ENCODE measurements around the gene ERCC1.

Gene ERCC1

DNA sequence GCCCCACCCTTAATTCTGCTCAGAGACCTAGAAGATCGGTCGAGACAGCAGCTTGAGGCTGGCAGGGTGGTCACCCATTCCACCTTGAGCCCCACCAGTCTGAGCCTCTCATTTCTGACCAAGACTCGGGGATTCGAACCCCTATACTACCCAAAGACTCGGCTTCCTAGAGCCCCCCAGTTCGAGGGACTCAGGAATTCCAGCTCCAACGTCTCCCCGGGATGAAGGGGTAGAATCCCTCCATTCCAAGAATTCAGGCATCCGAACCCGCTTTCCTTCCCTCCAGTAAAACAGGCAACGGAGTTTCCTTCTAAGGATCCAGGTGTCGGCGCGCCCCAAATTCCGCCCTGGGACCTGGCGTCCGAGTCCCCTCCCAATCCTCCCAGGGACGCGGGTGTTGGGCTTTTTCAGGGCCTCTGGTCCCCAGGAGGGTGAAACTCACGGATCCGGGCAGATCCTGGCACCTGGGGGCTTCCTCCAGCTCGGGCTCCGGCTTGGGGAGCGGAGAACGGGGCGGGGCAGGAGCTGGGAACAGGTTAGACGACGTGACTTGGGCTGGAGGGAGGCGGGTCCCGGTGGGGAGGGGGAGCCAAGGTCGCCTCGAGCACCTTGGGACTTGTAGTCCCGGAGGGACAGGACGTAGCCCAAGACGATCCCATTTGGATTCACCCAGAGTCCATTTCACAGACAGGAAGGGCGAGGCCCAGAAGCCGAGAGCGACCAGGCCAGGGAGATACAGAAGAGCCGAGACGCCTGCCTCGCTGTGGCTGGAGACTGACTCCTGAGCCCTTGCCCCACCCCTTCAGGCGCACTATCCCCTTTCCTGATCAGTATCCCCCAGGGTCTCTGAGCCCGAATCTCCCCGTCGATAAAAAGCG lies 18.9 kb downstream of the ERCC1 start, which contains the start of gene PPP1R13L:
TSS of gene PPP1R13L (minus strand) at position 513 of the 878 bp plus-strand sequence. CDS start 6,751 bp downstream, outside the sequence.
- peak; percentile 52 to 61 for DNase-seq

DNA sequence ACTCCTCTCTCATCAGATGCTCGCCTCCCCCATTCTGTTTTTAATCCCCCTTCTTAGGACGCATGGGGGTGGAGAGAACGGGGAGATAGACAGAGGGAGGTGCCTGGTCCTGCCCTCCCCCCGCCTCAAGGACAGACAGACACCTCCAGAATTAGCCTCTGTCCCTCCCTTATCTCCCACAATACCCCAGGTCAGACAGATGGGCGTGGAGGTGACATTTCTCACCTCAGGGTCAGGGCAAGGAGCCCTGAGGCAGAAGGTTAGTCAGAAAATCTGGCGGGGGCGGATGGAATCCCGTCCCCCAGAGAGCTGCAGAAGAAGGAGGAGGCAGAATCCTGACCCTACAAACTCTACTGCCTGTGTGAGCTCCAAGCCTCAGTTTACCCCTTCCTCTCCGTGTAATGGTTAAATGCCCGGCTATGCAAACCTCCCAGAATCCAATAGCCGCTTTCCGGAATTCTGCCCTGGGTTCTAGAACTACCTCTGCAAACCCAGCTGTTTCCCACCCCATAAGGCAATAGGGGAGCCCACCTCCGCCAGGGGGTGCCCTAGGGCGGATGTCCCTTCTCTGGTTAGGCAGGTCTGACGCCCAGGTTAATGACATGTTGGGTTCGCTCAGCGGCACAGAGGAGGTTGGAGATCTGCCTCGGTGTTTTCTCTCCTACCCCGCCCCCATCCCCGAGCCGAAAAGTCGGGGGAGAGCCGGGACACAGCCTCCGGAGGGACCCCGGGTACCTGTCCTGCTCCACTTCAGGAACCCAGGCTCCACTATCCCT lies 19.7 kb downstream of the ERCC1 start:
- DNase-seq = peak; percentile 61 to 62

DNA sequence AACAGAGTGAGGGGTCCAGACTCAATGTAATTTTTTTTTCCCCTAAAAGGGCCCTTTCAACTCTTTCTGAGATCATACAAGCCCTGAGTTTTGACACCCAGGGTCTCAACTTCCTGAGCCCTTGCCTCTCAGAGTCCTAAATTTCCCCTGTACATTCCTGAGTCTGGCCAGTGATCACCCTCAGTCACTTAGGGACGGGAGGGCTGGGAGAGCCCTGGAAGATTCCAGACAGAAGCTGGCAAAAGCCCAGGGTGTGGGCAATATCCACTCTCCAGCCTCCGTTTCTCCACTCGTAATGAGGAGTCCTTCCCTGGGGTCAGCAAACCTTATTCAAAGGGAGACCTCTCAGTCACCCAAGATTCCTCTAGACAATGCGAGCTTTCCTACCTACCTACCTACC lies 20.4 kb downstream of the ERCC1 start:
- no peak for DNase-seq

DNA sequence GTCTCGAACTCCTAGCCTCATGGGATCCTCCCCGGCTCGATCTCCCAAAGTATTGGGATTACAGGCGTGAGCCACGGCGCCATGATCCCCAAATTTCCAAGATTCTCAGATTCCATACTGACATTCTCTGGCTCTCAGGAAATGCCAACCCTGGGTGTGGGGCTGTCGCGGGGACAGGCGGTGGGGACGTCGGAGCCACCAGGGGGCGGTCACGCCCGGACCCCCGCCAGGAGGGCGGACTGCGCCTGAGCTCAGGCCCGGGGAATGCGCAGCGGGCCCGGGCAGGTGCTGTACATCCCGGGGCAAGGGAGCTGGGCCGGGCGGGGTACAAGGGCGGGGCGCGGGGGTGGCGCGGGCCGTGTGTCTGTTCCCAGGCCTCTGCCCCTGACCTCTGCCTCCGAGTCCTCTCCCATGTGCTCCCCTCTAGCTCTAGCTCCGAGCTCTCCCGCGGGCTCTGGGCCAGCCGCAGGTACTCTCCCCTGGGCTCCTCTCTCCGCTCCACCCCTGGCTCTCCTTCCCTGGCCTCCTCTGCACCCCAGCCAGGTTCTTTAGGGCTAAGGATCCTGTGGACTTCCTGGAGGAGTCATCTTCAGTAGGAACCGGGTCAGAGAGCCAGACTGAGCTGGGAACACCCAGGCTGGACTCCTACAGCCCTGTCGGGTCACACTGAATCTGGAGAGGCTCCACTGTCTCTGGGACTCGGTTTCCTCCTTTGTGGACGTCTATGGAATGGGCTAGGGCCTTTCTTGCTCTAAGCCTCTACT lies 21.2 kb downstream of the ERCC1 start:
- peak; percentile 17 to 37 for DNase-seq

DNA sequence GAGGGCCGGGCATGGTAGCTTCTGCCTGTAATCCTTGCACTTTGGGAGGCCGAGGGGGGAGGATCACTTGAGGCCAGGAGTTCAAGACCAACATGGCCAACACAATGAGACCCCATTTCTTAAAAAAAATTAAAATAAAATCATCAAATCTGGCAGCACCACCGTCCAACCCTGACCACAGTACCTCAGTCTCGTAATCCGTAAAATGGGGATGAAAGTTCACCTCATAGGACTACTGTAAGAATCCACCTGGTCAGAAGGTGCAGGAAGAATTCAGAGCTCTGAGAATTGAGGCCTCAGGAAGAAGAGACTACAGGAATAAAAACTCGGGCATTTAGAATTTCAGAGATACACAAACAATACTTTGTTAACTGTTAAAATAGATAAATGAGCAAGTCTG lies 21.9 kb downstream of the ERCC1 start:
- DNase-seq = no peak

DNA sequence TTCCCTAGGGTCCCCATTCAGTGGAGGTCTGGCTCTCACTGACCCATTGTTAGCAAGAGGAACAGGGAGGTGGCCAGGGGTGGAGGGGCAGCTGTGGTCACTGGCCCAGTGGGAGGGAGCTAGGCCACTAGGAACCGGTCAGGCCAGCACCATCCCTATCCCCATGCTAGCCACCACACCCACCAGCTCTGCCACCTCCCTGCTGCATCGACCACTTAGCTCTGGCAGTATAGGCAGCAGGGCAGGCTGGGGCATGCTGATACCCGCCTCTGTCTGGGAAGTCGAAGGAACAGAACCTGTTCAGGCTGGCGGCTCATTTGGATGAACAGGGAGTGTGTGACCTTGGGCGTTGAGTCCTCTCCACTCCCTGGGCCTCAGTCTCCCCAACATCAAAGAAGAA lies 23.5 kb downstream of the ERCC1 start:
- DNase-seq = no peak

DNA sequence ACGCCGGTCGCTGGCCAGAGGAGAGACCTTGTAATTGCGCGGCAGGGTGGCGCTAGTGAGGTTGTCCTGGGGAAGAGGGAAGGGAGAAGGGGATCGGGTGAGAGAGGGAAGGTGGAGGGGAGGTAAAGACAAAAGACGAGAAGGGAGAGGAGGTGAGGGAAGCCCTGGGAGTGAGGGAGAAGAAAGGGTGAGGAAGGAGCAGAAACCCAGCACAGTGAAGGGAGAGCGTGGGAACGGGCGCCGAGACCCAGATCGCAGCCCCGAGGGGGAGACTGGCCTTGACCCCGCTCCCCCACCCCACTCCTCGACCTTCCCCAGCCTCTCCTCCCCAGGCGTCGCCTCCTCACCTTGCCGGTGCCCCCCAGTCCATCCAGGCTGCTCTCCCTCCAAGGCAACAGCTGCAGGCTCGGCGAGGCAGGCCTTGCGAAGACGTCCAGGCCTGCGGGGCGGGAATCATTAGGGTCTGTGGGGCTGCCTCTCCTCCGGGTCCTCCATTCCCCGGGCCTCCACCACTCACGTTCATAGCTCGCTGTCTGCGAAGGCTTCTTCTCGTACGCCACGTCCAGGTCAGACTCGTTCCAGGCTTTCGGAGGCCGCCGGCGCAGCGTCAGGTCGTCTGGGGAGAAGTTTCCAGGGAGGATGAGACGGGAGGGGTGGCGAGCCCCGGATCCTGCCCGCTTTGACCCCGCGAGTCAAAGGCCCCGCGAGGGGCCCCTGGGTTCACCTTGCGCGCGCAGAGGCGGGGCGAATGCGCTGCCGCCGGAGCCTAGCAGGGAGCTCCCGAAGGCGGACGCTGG lies 27.7 kb downstream of the ERCC1 start:
- no peak for DNase-seq

DNA sequence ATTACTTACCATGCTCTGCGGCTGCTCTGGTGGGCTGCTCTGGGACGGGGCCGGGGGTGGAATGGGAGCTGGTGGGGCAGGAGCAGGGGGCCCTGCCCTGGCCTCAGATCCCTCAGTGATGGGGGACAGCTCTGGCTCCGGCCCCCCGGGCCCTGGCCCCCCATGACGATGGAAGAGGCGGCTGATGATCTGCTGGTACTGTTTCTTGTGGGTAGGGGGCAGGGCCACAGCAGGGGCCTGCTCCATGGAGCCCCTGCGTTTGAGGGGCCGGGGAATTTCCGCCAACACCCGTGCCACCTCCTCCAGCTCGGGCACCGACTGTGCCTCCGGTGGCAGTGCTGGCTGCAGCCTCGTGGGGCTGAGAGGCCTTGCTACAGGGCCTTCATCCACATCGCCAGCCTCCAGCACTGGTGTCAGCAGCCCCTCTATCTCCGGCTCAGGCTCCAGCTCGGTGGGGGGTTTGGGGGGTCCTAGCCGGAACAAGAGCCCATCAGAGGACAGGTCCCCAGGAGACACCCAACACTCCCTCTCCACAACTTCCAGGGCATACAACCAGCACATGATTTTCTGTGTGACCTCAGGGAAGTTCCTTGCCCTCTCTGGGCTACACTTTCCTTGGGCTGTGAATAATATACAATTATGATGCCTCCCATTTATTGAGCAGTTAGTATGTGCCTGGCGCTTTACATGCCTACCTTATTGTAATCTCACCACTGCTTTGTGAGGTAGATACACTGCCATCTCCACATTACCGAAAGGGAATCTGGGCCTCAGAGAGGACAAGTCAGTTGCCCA lies 31.6 kb downstream of the ERCC1 start:
- DNase-seq = no peak

DNA sequence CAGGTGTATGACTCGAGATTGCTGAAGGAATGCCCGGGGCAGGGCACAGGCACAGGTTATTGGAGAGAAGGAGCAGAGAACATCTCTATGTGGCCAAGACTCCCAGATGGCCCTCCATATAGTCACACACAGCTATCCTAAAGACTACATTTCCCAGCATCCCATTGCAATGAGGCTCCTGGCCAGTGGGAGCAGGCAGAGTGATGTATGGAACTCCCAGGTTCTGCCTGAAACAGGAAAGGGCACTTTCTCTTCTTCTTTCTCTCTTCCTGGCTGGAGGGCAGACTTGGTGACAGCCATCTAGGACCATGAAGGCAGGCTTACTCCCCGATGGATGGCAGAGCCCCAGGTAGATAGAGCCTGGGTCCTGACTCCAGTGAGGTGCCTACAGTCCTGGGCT lies 32.4 kb downstream of the ERCC1 start:
- DNase-seq = no peak

DNA sequence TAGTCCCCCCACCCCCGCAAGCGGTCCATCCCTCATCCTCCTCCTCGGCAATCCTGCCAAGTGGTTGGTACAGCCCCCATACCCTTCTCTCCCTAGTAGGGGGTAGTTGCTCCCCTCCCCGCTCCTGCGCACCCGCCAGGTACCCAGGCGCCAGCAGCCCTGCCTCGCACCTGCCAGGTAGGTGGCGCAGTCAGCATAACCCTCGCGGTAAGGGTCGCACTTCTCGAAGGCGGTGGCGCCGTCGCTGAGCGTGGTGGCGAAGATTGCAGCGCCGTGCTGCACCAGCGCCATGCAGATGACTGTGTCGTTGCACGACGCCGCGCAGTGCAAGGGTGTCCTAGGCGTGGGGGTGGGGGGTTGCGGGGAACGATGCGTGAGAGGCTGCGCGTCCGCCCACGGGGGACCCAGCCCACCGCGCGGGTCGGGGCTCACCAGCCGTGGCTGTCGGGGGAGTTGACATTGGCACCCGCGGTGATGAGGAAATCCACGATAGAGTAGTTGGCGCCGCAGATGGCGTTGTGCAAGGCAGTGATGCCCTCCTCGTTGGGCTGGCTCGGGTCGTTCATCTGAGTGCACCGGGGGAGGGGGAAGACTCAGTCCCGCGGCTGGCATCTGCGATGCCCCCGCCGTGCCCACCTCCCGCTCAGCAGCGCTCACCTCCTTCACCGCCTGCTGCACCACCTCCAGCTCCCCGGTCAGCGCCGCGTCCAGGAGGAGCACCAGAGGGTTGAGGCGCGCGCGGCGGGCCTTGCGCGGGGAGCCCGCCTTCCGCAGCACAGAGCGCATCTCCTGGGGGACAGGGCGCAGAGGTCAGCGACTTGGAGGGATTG lies 38.1 kb downstream of the ERCC1 start:
- DNase-seq = no peak

DNA sequence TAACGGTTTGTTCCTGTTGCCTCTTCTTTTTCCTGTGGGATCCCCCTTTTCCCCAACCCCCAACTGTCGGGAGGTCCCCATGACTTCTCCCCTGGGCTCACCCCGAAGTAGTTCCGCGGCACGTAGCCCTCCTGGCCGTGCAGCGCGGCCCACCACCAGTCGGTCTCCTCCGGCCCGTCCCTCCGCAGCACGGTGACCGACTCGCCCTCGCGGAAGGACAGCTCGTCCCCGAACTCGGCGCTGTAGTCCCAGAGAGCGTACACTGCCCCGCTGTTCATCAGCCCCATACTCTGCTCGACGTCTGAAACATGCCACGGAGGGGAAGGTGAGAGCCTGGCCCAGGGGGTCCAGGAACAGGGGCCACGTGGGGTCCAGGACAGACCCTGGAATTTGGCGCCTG lies 41.3 kb downstream of the ERCC1 start:
- DNase-seq = no peak

DNA sequence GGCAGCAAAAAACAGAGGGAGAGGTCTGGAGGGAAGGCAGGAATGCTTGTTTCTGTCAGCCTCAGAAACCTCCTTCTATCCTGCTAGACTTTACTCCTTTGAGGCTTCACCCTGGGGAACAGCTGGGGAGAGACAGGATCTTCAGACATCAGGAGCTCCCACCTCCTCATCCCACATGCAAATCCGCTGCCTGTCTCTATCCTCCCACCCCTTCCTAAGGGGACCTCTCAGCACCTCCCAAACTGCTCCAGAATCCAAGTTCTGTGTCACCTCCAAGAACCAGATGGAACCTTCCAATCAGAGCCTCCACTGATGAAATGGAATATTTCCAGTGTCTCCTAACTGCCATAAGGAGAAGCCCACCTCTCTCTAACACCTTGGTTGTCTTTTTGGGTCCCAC lies 43.6 kb downstream of the ERCC1 start:
- no peak for DNase-seq

DNA sequence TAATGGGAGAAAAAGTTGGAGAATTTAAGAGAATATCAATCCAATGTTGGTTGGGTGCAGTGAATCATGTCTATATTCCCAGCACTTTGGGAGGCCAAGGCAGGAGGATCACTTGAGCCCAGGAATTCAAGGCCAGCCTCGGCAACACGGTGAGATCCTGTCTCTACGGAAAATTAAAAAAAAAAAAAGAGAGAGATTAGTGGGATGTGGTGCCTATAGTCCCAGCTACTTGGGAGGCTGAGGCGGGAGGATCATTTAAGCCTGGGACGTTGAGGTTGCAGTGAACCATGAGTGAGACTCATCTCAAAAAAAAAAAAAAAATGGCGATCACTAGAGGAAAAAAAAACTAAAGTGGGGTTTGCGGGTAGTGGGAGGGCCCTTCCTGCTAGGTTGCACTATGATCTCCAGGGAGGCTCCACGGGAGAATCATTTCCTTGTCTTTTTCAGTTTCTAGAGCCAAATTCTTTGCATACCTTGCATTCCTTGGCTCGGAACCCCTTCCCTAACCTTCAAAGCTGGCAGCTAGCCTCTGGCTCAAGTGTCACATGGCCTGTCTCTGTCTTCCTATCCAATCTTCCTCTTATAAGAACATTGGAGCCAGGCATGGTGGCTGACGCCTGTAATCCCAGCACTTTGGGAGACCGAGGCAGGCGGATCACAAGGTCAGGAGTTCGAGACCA lies 47.5 kb downstream of the ERCC1 start:
- DNase-seq = no peak

DNA sequence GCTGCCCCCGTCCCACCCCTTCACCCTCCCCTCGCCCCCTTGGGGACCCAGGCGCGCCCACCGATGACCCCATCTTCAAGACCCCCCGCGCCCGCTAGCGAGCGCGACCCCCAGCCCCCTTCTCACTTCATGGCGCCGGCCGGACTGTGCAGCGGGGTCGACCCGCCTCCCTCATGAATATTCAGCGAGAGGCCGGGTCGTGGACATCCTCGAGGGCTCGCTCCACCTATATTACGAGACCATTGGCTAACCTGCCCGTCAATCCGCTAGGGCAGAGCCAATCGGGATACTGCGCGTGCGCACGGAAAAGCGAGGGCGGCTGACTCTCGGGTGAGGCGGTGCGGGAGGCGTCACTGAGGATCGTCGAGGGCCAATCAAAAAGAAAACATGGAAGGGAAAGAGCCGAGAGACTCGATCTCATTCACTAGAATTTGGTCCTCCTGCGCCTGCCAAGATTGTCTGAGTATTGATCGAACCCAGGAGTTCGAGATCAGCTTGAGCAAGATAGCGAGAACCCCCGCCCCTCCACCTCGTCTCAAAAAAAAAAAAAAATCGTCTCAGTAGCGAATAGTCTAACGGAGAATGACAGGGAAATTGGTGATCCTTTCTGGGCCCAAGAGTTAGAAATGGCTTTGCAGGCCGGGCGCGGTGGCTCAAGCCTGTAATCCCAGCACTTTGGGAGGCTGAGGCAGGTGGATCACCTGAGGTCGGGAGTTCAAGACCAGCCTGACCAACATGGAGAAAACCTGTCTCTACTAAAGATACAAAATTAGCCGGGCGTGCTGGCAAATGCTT lies 53.1 kb downstream of the ERCC1 start, which contains the start of gene ERCC2:
TSS of gene ERCC2 (minus strand) at position 164 of the 795 bp plus-strand sequence. CDS start at position 131, 33 bp downstream.
- peak; percentile 98 to 100 for DNase-seq

DNA sequence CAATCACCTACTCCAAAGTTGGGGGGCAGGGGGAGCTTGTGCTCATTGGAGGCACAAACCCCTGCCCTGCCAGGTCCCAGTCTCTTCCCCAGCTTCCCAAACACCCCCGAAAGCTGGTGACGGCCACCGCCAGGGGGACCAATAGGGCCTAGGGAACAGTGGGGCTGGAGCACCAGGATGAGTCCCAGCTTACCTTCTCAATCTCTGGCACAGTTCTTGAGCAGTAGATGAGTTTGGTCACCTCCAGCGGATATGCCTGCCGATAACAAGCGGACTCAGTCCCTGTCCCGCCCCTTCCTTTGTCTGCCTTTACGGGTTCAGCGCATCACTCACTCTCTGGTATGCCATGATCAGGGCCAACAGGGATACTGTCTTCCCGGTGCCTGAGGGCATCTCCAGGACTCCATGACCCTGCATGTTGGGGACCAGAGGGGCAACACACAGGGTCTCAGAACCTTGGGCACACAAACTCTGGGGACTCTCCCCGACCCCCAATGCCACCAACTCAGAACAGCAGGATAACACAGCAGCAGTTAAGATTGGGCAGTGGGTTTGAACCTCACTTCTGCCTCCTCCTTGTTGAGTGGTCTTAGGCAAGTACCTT lies 54.9 kb downstream of the ERCC1 start:
- DNase-seq = no peak

DNA sequence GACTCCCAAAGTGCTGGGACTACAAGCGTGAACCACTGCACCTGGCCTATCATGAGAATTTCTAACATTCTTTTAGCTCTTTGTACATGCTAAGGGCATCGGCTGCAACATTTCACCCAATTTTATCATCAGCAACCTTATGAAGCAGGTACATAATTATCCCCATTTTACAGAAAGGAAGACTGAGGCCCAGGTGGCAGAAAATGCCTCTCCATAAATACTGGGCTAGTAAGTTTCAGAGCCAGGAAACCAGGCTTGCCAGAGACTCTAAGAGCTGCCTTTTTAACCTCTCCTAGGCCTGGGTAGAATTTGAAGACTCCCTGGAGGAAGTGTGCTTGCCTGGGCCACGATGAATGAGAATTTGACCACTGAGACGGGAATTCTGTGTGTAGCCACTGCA lies 55.6 kb downstream of the ERCC1 start:
- no peak for DNase-seq

DNA sequence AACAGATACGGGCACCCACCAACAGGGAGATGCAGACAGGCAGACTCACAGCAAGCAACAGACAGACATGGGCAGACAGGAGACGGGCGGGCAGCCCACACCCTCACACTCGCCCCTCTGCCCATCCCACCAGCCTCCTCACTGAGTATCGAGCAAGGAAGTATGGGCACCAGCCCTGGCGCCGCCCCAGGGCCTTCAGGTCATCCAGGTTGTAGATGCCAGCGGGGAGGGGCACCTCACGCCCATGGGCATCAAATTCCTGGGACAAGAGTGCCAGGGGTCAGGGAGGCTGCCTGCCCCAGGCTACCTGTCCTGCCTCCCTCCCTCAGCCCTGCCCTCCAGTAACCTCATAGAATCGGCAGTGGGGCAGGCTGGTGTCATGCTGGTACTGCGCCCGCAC lies 59.0 kb downstream of the ERCC1 start:
- no peak for DNase-seq

DNA sequence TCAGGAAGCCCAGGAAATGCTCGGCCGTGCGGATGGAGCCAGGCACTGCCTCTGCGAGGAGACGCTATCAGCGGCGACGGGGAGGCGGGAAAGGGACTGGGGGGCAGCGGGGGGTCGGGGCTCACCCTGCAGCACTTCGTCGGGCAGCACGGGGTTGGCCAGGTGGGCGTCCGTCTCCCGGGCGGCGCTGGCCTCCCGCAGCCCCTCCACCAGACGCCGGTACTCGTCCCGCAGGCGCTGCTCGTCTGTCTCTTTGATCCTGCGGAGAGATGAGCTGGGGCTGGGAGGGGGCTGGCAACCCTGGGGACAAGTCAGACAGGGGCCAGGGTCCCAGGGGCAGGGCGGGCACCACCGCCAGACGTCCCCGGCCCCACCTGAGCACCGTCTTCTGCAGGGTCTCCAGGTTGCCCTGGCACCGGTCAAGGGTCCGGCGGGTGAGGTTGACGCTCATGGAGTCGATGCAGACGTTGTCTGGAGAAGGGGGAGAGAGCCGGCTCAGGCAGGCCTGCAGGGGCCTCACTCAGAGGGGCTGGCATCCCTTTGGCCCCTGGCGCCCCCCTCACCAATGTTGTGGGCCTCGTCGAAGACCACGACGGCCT lies 59.8 kb downstream of the ERCC1 start:
- no peak for DNase-seq

Measured in CD4-positive, alpha-beta T cell treated with Interleukin-1 beta for 1 hour (primary cell).